ENCODE data around the gene SLC35D1. TPM values are rescaled to one million over a fixed set of nuclear protein-coding genes. Genes with fewer than 3 reads are reported as not detected.

Gene SLC35D1
- total and polyA plus RNA-seq, 2 of the 8 experiments (the other 6 are each of a cell fraction or from before 2014, with no cell fraction given) = 1.2 to 2.7 TPM

GRCh38 chr1:67041841-67042503 lies 12.0 kb downstream of the SLC35D1 start (continued):
- no peak for TF ChIP-seq POU5F1 (IDR thresholded peaks at IDR 0.05; ENCODE audit: low read depth, low read length)
- TF ChIP-seq CTBP2 (IDR thresholded peaks at IDR 0.05; ENCODE audit: borderline replicate concordance, insufficient read depth, insufficient read length, low read length) = no peak
- no peak for TF ChIP-seq RXRA (IDR thresholded peaks at IDR 0.05; ENCODE audit: insufficient read depth, low read depth, low read length)
